GM12892 (cell line): ENCODE results near the gene PPRC1.

Experiments
- DNase-seq: peaks from one replicate; pipeline ENCODE4 v3.0.0; 2011; ENCODE audit not compliant: insufficient read length
- FAIRE-seq: peaks from 2 replicates; lab custom pipeline; 2011; peaks lifted over from hg19 to GRCh38; lab: Jason Lieb, UNC
- POLR2A ChIP-seq: IDR thresholded peaks from 2 replicates; pipeline ENCODE4 v1.6.1; 2011; ENCODE audit warnings: low read depth, low read length, control low read depth
- POLR2AphosphoS5 ChIP-seq: IDR thresholded peaks from 2 replicates; pipeline ENCODE4 v1.6.1; 2011; ENCODE audit warnings: low read depth, low read length, control low read depth
- TAF1 ChIP-seq: IDR thresholded peaks from 2 replicates; pipeline ENCODE4 v1.6.1; 2011; ENCODE audit warnings: low read depth, mild to moderate bottlenecking, control low read depth, low read length, borderline replicate concordance

Gene PPRC1

DNA sequence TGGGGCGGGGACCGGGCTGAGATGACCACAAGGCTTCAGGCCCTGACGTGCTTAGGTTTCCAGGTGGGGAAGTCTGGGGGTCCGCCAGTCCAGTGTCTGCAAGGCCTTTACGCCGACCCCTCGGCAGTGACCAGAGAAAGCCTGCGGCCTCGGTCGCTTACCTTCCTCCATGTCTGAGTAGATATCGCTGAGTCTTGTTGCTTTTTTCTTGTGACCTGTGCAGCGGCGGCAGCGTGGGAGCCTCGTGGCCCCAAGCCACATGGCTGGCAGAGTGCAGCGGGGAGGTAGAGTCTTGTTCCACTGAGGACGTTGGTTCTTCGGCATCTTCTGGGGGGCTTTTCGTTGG is 19.7 kb downstream of the PPRC1 start:
- DNase-seq (no peak), FAIRE-seq (no peak)
- no peak for TF ChIP-seq POLR2AphosphoS5
- no peak for TF ChIP-seq POLR2A
- no peak for TF ChIP-seq TAF1

DNA sequence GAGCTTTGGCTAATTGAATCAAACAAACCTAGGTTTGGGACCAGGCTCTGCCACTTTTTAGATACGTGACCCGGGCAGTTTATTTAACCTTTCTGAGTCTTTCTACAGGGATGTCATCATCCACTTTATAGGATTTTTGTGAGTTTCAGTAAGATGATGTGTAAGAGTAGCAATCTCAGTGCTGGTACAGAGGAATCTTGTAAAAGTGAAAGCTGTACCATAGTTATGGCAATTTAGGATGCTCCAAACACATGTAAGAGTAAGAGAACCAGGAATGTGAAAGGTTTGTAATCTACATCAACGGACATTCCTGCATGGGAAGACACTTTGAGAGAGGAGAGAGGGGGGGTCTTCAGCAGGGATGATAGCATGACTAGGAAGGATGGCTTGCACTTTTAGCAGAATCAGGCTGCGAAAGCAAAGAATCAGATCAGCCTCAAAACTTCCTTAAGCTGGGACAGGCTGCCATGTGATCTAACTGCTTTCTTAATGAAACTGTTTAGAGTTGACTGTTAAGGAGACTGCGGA is 20.3 kb downstream of the PPRC1 start:
- TF ChIP-seq TAF1 (no peak), POLR2AphosphoS5 (no peak), POLR2A (no peak)
- DNase-seq: no peak
- FAIRE-seq: no peak

DNA sequence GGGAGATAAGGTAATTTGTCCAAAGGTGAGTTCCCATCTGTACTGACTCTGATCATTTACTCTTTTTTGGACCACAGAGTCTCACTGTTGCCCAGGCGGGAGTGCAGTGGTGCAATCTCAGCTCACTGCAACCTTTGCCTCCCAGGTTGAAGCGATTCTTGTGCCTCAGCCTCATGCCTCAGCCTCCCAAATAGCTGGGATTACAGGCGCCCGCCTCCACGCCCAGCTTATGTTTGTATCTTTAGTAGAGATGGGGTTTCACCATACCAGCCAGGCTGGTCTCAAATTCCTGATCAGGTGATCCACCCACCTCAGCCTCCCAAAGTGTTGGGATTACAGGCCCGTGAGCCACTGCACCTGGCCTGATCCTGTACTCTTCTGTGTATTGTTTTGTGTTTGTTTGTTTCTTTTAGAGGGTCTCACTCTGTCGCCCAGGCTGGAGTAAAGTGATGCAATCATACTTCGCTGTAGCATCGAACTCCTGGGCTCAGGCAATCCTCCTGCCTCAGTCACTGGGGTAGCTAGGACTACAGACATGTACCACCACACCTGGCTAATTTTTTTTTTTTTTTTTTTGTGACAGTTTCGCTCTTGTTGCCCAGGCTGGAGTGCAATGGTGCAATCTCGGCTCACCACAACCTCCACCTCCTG is 21.8 kb downstream of the PPRC1 start:
- TF ChIP-seq POLR2A: no peak
- no peak for TF ChIP-seq TAF1
- no peak for TF ChIP-seq POLR2AphosphoS5
- no peak for FAIRE-seq
- DNase-seq: no peak

DNA sequence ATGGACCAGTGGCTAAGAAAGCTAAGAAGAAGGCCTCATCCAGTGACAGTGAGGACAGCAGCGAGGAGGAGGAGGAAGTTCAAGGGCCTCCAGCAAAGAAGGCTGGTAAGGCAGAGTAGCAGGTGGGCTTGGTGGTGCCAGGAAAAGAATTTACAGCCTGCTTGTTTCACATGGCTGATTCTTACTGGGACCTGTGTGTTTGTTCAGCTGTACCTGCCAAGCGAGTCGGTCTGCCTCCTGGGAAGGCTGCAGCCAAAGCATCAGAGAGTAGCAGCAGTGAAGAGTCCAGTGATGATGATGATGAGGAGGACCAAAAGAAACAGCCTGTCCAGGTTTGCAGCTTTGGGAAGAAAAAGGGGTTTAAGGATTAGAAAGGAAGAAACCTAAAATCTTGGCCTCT is 24.4 kb downstream of the PPRC1 start:
- FAIRE-seq: no peak
- no peak for TF ChIP-seq POLR2AphosphoS5
- no peak for TF ChIP-seq POLR2A
- no peak for TF ChIP-seq TAF1
- DNase-seq: no peak

DNA sequence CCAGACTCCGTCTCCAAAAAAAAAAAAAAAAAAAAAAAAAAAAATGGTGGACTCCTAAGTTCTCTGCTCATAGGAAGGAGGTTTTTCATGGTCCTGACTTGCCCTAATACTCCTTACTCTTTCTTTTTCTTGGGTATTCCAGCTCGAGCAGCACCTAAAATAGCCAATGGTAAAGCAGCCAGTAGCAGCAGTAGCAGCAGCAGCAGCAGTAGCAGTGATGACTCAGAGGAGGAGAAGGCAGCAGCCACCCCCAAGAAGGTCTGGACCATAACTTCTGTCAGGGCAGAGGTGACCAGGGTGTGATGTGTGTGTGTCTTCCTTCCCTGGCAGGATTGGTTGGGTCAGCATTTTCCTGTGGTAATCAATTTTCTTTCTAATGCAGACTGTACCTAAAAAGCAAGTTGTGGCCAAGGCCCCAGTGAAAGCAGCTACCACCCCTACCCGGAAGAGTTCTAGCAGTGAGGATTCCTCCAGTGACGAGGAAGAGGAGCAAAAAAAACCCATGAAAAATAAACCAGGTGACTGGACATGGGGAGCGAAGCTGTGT is 26.3 kb downstream of the PPRC1 start:
- no peak for TF ChIP-seq POLR2AphosphoS5
- TF ChIP-seq TAF1: no peak
- TF ChIP-seq POLR2A: no peak
- DNase-seq: no peak
- FAIRE-seq: no peak

DNA sequence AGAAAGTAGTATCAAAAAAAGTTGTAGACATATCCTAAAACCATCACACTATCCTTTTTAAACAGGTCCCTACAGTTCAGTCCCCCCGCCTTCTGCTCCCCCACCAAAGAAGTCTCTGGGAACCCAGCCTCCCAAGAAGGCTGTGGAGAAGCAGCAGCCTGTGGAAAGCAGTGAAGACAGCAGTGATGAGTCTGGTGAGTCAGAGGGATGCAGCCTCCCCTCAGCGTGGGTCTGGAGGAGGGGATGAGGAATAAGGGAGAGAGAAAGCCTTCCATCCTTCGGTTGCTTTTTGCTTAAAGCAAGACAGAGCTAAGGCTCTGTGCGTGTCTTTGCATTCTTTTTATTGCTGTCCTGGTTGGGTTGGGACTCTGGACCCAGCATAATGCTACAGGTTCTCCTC is 27.0 kb downstream of the PPRC1 start:
- no peak; the same call in 1 of the 2 replicates for TF ChIP-seq POLR2A
- TF ChIP-seq TAF1: no peak
- no peak for TF ChIP-seq POLR2AphosphoS5
- DNase-seq: no peak
- no peak for FAIRE-seq

DNA sequence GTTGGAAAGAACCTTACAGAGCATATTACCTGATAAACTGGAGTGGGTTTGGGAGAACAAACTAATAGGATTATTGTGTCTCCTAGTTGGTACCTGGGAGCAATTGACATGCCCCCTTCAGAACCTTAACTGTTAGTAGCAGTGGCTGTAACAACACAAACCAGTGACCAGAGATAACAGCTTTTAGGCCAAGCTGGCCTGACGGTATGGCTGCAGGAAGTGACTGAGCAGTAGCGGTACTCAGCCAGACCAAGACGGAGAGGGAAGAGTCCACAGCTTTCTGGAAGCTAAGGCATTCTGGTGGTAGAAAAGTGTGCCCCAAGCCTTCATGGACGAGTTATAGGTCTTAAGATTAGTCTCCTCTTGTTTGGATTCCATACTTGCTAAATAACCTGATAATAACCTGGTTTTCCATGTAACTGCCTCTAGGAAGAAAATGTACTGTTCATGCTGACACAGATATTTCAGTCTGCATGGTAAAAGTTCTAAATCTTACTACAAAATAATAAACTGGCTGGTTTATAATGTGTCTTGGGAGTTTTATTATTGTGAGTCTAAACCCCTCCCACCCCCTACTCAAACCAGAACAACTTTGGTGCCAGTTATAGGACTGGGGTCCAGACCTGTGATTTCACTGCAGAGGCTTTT is 30.6 kb downstream of the PPRC1 start:
- no peak for FAIRE-seq
- no peak for DNase-seq
- no peak for TF ChIP-seq TAF1
- TF ChIP-seq POLR2AphosphoS5: peak; percentile 33; the same call in 1 of the 2 replicates
- no peak; the same call in none of the 2 replicates for TF ChIP-seq POLR2A

DNA sequence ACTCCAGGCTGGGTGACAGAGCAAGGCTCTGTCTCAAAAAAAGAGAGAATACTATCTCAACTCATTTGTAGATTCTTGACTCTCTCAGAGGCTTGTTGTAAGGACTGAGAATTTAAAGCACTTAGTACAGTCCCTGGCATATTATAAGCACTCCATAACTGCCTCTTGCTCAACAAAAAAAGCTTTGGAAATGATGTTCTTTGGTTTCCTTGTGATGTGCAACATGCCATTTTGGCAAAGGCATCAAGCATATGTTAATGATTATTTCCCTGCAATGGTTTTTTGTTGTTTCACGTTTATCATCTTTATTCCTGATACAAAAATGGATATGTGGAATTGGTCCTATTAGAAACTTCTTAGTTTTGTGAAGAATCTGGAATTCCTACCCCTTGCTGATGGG is 35.0 kb downstream of the PPRC1 start:
- FAIRE-seq (no peak), DNase-seq (no peak)
- TF ChIP-seq POLR2A (no peak), POLR2AphosphoS5 (no peak), TAF1 (no peak)

DNA sequence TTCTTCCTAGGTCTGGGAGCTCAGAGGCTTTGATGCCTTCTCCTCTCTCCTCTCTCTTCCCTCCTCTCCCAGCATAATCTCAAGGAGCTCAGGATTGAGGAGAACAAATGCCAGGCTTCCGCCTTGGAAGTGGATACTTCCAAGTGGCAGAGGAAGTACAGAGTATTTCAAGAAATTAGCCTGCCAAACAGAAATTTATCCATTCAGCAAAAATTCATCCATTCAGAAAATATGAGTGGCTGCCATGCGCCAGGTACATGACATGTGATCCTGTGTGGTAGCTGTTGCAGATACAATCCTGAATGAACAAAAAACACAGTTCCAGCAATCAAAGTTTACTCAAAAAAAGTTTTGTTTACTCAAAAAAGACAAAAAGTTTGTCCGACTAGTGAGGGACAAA is 37.8 kb downstream of the PPRC1 start:
- FAIRE-seq: no peak

DNA sequence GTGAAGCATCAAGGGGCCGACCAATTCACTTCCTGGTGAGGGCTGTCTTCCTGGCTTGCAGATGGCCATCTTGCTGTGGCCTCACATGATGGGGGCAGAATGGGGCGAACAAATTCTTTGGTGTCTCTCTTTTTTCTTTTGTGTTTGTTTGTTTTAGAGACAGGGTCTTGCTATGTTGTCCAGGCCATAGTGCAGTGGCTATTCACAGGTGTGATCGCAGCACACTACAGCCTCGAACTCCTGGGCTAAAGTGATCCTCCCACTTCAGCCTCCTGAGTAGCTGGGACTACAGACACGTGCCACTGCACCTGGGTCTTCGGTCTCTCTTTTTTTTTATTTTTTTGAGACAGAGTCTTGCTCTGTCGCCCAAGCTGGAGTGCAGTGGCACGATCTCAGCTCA is 39.4 kb downstream of the PPRC1 start:
- FAIRE-seq (no peak), DNase-seq (no peak)
- TF ChIP-seq POLR2A (no peak), TAF1 (no peak), POLR2AphosphoS5 (no peak)

More for the DNA sequence above, 37.8 kb downstream of the PPRC1 start:
- no peak for TF ChIP-seq POLR2AphosphoS5
- TF ChIP-seq POLR2A: no peak
- no peak for TF ChIP-seq TAF1
- DNase-seq: no peak

DNA sequence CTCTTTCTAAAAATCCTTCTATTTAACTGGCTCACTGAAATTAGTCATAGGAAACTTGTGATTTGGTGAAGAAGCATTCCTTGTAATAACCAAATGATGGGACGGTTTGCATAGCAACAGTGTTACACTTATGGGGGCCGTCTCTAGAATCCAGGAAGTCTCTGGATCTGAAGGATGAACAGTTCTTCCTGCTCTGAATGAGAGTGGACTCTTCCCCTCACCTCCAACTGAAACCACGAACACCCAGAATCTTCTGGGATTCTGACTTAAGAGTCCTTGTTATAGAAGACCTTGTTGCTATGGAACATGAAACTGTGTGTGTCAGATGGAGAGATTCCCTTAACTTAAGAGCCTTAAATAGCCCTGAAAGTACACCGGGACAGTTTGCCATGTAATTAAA is 42.6 kb downstream of the PPRC1 start:
- no peak for DNase-seq

DNA sequence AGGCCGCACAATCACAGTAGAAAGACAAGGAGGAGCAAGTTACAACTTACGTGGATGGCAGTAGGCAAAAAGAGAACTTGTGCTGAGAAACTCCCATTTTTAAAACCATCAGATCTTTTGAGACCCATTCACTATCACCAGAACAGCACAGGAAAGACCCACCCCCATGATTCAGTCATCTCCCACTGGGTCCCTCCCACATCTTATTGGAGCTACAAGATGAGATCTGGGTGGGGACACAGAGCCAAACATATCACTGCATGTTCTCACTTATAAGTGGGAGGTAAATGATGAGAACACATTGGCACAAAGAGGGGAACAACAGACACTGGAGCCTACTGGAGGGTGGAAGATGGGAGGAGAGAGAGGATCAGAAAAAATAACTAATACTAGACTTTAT is 51.8 kb downstream of the PPRC1 start:
- no peak for FAIRE-seq
- no peak for TF ChIP-seq POLR2AphosphoS5
- no peak for TF ChIP-seq TAF1
- TF ChIP-seq POLR2A: no peak
- no peak for DNase-seq

More for the DNA sequence above, 42.6 kb downstream of the PPRC1 start:
- TF ChIP-seq TAF1 (no peak), POLR2A (no peak), POLR2AphosphoS5 (no peak)
- FAIRE-seq: no peak
